A549 (cell line): Measurements from ENCODE around the gene TSPAN18. TPM values are rescaled to one million over a fixed set of nuclear protein-coding genes. Genes with fewer than 3 reads are reported as not detected.

Source experiments
- ATAC-seq, 2 experiments: fragments of 200-7000 bp in 1 of 2; fragments of >200 bp in 1 of 2; cut with Nextera tagmentation in 1 of 2; cut with Tn5 transposase in 1 of 2; 3 replicates each; pipeline versions ENCODE4 v1.8.0 to v1.9.1; 2018 to 2020; ENCODE audit warnings: mild to moderate bottlenecking in 1 of 2, moderate library complexity in 1 of 2
- CTCF ChIA-PET: fragments of 300-600 bp; sonication (Branson Sonifier 250); formaldehyde crosslinking; extraction: SDS; loops from one replicate; lab custom pipeline; 2021; ENCODE audit warnings: antibody characterized with exemption, inconsistent platforms; lab: Yijun Ruan, JAX
- POLR2A ChIA-PET: fragments of 350-600 bp; formaldehyde crosslinking; extraction: SDS; loops from one replicate; lab custom pipeline; 2021; ENCODE audit warnings: antibody characterized with exemption, inconsistent platforms; lab: Yijun Ruan, JAX
- DNase-seq, 2 experiments: peaks; one replicate each; pipeline versions ENCODE4 v3.0.0 to v3.0.0-alpha.2; 2011 to 2016; ENCODE audit warnings: low read depth in 1 of 2, low spot score in 1 of 2
- FAIRE-seq: peaks from 2 replicates; lab custom pipeline; 2011; peaks lifted over from hg19 to GRCh38; lab: Jason Lieb, UNC
- H3K27ac ChIP-seq, 2 experiments: fragments of >200 bp; sonication (Bioruptor Twin); formaldehyde crosslinking; 3 replicates each; pipeline ENCODE4 v1.5.1; 2016 to 2017
- H3K4me1 ChIP-seq: fragments of >200 bp; sonication (Bioruptor Twin); formaldehyde crosslinking; 3 replicates; pipeline ENCODE4 v1.6.1; 2016
- H3K4me2 ChIP-seq: fragments of >200 bp; sonication (Bioruptor Twin); formaldehyde crosslinking; 3 replicates; pipeline ENCODE4 v1.6.1; 2016
- H3K4me3 ChIP-seq: fragments of >200 bp; sonication (Bioruptor Twin); formaldehyde crosslinking; 3 replicates; pipeline ENCODE4 v1.5.1; 2016
- H3K9me3 ChIP-seq: fragments of >200 bp; sonication (Bioruptor Twin); formaldehyde crosslinking; 3 replicates; pipeline ENCODE4 v1.6.1; 2016
- BHLHE40 ChIP-seq: IDR thresholded peaks from 2 replicates; pipeline ENCODE4 v1.6.1; 2012; ENCODE audit warnings: low read depth, low read length, inconsistent platforms
- CBX8 ChIP-seq: fragments of 200-600 bp; sonication (generic); IDR thresholded peaks from 2 replicates; pipeline ENCODE4 v1.6.1; 2016
- CEBPB ChIP-seq, 2 experiments: fragments of >200 bp in 1 of 2; sonication (Bioruptor Twin) in 1 of 2; formaldehyde crosslinking in 1 of 2; IDR thresholded peaks; 2 replicates each; pipeline ENCODE4 v1.6.1; 2012 to 2016
- CHD2 ChIP-seq: fragments of 150-350 bp; IDR thresholded peaks from 2 replicates; pipeline ENCODE4 v1.6.1; 2014; ENCODE audit warnings: low read length; ENCODE audit not compliant: partially characterized antibody
- CHD4 ChIP-seq: fragments of 200-600 bp; sonication (generic); IDR thresholded peaks from 2 replicates; pipeline ENCODE4 v1.6.1; 2016; ENCODE audit warnings: antibody characterized with exemption, mild to moderate bottlenecking, borderline replicate concordance
- EHF ChIP-seq: fragments of 250-450 bp; sonication (Bioruptor Pico); IDR thresholded peaks from 2 replicates; pipeline ENCODE4 v1.5.0; 2020; ENCODE audit warnings: mild to moderate bottlenecking
- EHMT2 ChIP-seq: fragments of 200-600 bp; sonication (generic); IDR thresholded peaks from 2 replicates; pipeline ENCODE4 v1.6.1; 2016; ENCODE audit warnings: antibody characterized with exemption, low read depth, mild to moderate bottlenecking, moderate library complexity
- ESRRA ChIP-seq: fragments of 150-350 bp; IDR thresholded peaks from 2 replicates; pipeline ENCODE4 v1.6.1; 2014; ENCODE audit warnings: mild to moderate bottlenecking, low read length, borderline replicate concordance
- FOSB ChIP-seq: fragments of 250-450 bp; sonication (Bioruptor Pico); IDR thresholded peaks from 2 replicates; pipeline ENCODE4 v1.5.0; 2020; ENCODE audit warnings: mild to moderate bottlenecking, moderate library complexity
- FOXS1 ChIP-seq: fragments of 250-450 bp; sonication (Bioruptor Pico); IDR thresholded peaks from 2 replicates; pipeline ENCODE4 v1.5.0; 2020; ENCODE audit warnings: mild to moderate bottlenecking, moderate library complexity
- HDAC2 ChIP-seq: fragments of 200-600 bp; sonication (generic); IDR thresholded peaks from 2 replicates; pipeline ENCODE4 v1.6.1; 2016
- KDM1A ChIP-seq: fragments of 200-600 bp; sonication (generic); IDR thresholded peaks from 2 replicates; pipeline ENCODE4 v1.6.1; 2016; ENCODE audit warnings: low read depth, mild to moderate bottlenecking
- KDM5A ChIP-seq: fragments of 200-600 bp; sonication (generic); IDR thresholded peaks from 2 replicates; pipeline ENCODE4 v1.6.1; 2016; ENCODE audit warnings: antibody characterized with exemption, mild to moderate bottlenecking
- MAFK ChIP-seq: fragments of 450-650 bp; IDR thresholded peaks from 2 replicates; pipeline ENCODE4 v1.6.1; 2014; ENCODE audit not compliant: partially characterized antibody
- MAZ ChIP-seq: fragments of 150-350 bp; IDR thresholded peaks from 2 replicates; pipeline ENCODE4 v1.6.1; 2014; ENCODE audit warnings: antibody characterized with exemption, low read depth, low read length, borderline replicate concordance
- MYC ChIP-seq: IDR thresholded peaks from 2 replicates; pipeline ENCODE4 v1.6.1; 2012; ENCODE audit warnings: mild to moderate bottlenecking, inconsistent platforms, low read length, improper control_type of control experiment, borderline replicate concordance
- NPAS2 ChIP-seq: fragments of 250-450 bp; sonication (Bioruptor Pico); IDR thresholded peaks from 2 replicates; pipeline ENCODE4 v1.8.0; 2022; ENCODE audit warnings: mild to moderate bottlenecking, moderate library complexity, borderline replicate concordance
- POLR2AphosphoS2 ChIP-seq: conservative IDR thresholded peaks from 2 replicates; pipeline ENCODE4 v1.6.1; 2012; ENCODE audit warnings: low read length, improper control_type of control experiment, inconsistent platforms
- RARB ChIP-seq: fragments of 250-450 bp; sonication (Bioruptor Pico); IDR thresholded peaks from 2 replicates; pipeline ENCODE4 v1.8.0; 2021; ENCODE audit warnings: mild to moderate bottlenecking, moderate library complexity
- RCOR1 ChIP-seq: fragments of 150-350 bp; IDR thresholded peaks from 2 replicates; pipeline ENCODE4 v1.6.1; 2014; ENCODE audit warnings: antibody characterized with exemption, low read length, low read depth
- RFX5 ChIP-seq: fragments of 450-650 bp; IDR thresholded peaks from 2 replicates; pipeline ENCODE4 v1.7.1; 2014; ENCODE audit warnings: antibody characterized with exemption, mild to moderate bottlenecking, moderate library complexity
- RNF2 ChIP-seq: fragments of 200-600 bp; sonication (generic); IDR thresholded peaks from 2 replicates; pipeline ENCODE4 v1.6.1; 2016; ENCODE audit warnings: low read depth, mild to moderate bottlenecking, antibody characterized with exemption, moderate library complexity, borderline replicate concordance
- SMC3 ChIP-seq: fragments of >200 bp; sonication (Bioruptor Twin); formaldehyde crosslinking; IDR thresholded peaks from 3 replicates; pipeline ENCODE4 v1.6.1; 2018; ENCODE audit warnings: inconsistent platforms
- TFCP2L1 ChIP-seq: fragments of 250-450 bp; sonication (Bioruptor Pico); IDR thresholded peaks from 2 replicates; pipeline ENCODE4 v1.5.0; 2021; ENCODE audit warnings: mild to moderate bottlenecking
- TP53 ChIP-seq: fragments of 250-450 bp; sonication (Bioruptor Pico); IDR thresholded peaks from 2 replicates; pipeline ENCODE4 v1.5.0; 2021; ENCODE audit warnings: mild to moderate bottlenecking, moderate library complexity
- ZC3H11A ChIP-seq: fragments of 450-650 bp; IDR thresholded peaks from 2 replicates; pipeline ENCODE4 v1.6.1; 2014; ENCODE audit warnings: antibody characterized with exemption, mild to moderate bottlenecking
- ZFP36 ChIP-seq: fragments of 450-650 bp; IDR thresholded peaks from 2 replicates; pipeline ENCODE4 v1.6.1; 2014; ENCODE audit warnings: borderline replicate concordance; ENCODE audit not compliant: partially characterized antibody
- ZNF302 ChIP-seq: fragments of 250-450 bp; sonication (Bioruptor Pico); IDR thresholded peaks from 2 replicates; pipeline ENCODE4 v1.9.0; 2021; ENCODE audit warnings: inconsistent platforms, mild to moderate bottlenecking, moderate library complexity
- WGBS: methylation state at CpG from one replicate; pipeline ENCODE4 v1.1.6; 2017; ENCODE audit errors: missing lambda C conversion rate; 5-methylcytosine and 5-hydroxymethylcytosine counted together
- polyA plus RNA-seq, 4 experiments: library from polyadenylated mRNA; depleted of rRNA in 3 of 4; stranded (reverse); fragments of >200 nt; fragmentation: RNase III in 1 of 4; extraction: RNeasy Plus Mini Kit Qiagen cat#74134 plus additional on column Dnase treatment in 1 of 4; gene quantifications; 2 replicates in 3 of 4; 3 replicates in 1 of 4; pipeline ENCODE4 v1.2.3, GENCODE V29; 2011 to 2017
- TF ChIP-seq, protein P1 (sequence below): fragments of 150-350 bp; IDR thresholded peaks from 2 replicates; pipeline ENCODE4 v1.6.1; 2014; ENCODE audit warnings: low read depth, mild to moderate bottlenecking, low read length
- TF ChIP-seq, protein P2 (sequence below): IDR thresholded peaks from 2 replicates; pipeline ENCODE4 v1.6.1; 2012
- TF ChIP-seq, protein P3 (sequence below): fragments of >200 bp; sonication (Bioruptor Twin); formaldehyde crosslinking; IDR thresholded peaks from 3 replicates; pipeline ENCODE4 v1.5.1; 2016
- TF ChIP-seq, protein P4 (sequence below): fragments of 250-450 bp; sonication (Bioruptor Pico); IDR thresholded peaks from 2 replicates; pipeline ENCODE4 v1.5.0; 2021; ENCODE audit warnings: mild to moderate bottlenecking, moderate library complexity, borderline replicate concordance
- TF ChIP-seq, protein P5 (sequence below): fragments of >200 bp; sonication (Bioruptor Twin); formaldehyde crosslinking; IDR thresholded peaks from 3 replicates; pipeline ENCODE4 v1.6.1; 2016

TSPAN18 gene
- polyA plus RNA-seq, 2 of the 4 experiments (the other 2 are of a cell fraction) = 0.81 to 4.5 TPM

DNA sequence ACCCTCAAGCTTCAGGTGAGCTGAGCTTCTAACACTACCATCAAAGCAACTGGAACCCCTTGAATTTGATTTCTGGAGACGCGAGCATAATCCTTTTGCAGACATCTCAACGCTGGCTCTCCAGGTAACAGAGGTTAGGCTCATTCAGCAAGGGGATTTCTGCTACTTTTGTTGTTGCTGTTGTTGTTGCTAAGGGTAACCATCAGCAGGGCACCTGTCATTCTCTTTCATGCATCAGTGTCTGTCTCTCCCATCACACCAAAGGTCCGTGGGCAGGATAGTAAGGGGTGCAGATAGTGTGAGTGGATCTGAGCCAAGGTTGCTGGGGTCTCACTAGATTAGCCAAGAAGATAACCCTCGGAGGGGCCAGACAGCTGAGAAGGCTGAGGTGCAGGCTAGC lies 133.6 kb downstream of the TSPAN18 start (continued):
- no peak for TF ChIP-seq ZNF302 (CRISPR knock-in tag)

DNA sequence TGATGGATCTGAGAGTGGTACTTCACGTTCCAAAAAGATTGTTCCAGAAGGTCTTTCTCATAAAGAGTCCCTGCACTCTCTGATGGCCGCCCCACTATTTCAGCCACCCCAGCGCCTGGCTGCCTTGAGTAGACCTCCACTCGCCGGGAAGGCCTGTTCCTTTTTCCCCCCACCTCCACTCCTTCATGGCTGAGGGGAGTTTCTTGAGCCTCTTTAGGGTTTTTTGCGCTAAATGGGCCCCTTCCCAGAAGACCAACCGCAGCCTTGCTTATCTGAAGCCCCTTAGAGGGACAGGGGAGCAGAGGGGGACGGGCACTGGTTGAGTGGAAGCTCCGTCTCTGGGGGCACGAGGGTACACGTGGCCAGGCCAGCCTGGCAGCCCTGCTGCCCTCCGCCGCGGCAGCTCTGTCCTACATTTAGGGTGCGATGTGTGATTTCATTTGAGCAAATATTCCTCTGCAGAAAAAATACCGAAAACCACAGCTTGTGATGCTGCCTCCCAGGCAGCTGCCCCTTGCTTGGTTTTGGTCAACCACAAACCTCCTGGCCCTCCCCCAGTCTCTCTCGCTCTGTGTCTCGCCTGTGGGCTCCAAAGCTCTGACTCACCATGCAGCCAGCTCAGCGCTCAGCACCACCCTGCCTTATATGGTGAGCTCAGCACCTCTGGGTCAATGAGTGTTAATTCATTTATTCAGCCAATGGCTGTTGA lies 135.2 kb downstream of the TSPAN18 start:
- Histone ChIP-seq H3K4me2 (peak overlapping the region; percentile 79), H3K4me1 (peaks cover 43% of the 10 kb centered on the region), H3K27ac (peak overlapping the region; percentile 88 to 99), H3K9me3 (no peaks in the 10 kb centered on the region), H3K4me3 (no peak overlapping the region)
- ChIA-PET CTCF (interaction anchor here (0.8 to 1.7 kb wide), 5 partner anchors 13 to 241 kb away, joined by 3 to 5 read pairs (median 3); no protein-coding TSS in a partner anchor), POLR2A (interaction anchor here (1.1 kb wide), 2 partner anchors 19 to 47 kb away, joined by 3 to 4 read pairs; no protein-coding TSS in a partner anchor)
- 40% methylated on average over 14 of the region's 19 CpGs for WGBS
- FAIRE-seq (peak; percentile 83), ATAC-seq (peak; percentile 97 to 99), DNase-seq (peak; percentile 94)
- TF ChIP-seq, protein P1, sequence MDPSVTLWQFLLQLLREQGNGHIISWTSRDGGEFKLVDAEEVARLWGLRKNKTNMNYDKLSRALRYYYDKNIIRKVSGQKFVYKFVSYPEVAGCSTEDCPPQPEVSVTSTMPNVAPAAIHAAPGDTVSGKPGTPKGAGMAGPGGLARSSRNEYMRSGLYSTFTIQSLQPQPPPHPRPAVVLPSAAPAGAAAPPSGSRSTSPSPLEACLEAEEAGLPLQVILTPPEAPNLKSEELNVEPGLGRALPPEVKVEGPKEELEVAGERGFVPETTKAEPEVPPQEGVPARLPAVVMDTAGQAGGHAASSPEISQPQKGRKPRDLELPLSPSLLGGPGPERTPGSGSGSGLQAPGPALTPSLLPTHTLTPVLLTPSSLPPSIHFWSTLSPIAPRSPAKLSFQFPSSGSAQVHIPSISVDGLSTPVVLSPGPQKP = no peak
- TF ChIP-seq CBX8 (no peak), KDM5A (no peak), FOXS1 (CRISPR knock-in tag) (no peak), TFCP2L1 (CRISPR knock-in tag) (no peak), RFX5 (no peak), HDAC2 (no peak), CEBPB (IDR thresholded peaks at IDR 0.05) (no peak), RNF2 (no peak), CHD2 (no peak), TP53 (CRISPR knock-in tag) (no peak), BHLHE40 (no peak), ESRRA (no peak), SMC3 (no peak), ZFP36 (peak; percentile 38), MAFK (peak; percentile 76), EHMT2 (no peak), ZNF302 (CRISPR knock-in tag) (peak; percentile 87; the same call in 1 of the 2 replicates), ZC3H11A (no peak), EHF (CRISPR knock-in tag) (0 out of 2 replicates have a peak, but pooled peaks have one; percentile 66), NPAS2 (CRISPR knock-in tag) (no peak), POLR2AphosphoS2 (no peak), CHD4 (no peak), FOSB (CRISPR knock-in tag) (no peak), RCOR1 (no peak), MYC (no peak), RARB (CRISPR knock-in tag) (no peak; the same call in 1 of the 2 replicates), KDM1A (no peak), MAZ (no peak)
- TF ChIP-seq, protein P2, sequence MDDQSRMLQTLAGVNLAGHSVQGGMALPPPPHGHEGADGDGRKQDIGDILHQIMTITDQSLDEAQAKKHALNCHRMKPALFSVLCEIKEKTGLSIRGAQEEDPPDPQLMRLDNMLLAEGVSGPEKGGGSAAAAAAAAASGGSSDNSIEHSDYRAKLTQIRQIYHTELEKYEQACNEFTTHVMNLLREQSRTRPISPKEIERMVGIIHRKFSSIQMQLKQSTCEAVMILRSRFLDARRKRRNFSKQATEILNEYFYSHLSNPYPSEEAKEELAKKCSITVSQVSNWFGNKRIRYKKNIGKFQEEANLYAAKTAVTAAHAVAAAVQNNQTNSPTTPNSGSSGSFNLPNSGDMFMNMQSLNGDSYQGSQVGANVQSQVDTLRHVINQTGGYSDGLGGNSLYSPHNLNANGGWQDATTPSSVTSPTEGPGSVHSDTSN = no peak
- TF ChIP-seq, protein P3, sequence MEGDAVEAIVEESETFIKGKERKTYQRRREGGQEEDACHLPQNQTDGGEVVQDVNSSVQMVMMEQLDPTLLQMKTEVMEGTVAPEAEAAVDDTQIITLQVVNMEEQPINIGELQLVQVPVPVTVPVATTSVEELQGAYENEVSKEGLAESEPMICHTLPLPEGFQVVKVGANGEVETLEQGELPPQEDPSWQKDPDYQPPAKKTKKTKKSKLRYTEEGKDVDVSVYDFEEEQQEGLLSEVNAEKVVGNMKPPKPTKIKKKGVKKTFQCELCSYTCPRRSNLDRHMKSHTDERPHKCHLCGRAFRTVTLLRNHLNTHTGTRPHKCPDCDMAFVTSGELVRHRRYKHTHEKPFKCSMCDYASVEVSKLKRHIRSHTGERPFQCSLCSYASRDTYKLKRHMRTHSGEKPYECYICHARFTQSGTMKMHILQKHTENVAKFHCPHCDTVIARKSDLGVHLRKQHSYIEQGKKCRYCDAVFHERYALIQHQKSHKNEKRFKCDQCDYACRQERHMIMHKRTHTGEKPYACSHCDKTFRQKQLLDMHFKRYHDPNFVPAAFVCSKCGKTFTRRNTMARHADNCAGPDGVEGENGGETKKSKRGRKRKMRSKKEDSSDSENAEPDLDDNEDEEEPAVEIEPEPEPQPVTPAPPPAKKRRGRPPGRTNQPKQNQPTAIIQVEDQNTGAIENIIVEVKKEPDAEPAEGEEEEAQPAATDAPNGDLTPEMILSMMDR = no peak
- TF ChIP-seq, protein P4, sequence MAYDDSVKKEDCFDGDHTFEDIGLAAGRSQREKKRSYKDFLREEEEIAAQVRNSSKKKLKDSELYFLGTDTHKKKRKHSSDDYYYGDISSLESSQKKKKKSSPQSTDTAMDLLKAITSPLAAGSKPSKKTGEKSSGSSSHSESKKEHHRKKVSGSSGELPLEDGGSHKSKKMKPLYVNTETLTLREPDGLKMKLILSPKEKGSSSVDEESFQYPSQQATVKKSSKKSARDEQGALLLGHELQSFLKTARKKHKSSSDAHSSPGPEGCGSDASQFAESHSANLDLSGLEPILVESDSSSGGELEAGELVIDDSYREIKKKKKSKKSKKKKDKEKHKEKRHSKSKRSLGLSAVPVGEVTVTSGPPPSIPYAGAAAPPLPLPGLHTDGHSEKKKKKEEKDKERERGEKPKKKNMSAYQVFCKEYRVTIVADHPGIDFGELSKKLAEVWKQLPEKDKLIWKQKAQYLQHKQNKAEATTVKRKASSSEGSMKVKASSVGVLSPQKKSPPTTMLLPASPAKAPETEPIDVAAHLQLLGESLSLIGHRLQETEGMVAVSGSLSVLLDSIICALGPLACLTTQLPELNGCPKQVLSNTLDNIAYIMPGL (CRISPR knock-in tag) = no peak
- TF ChIP-seq, protein P5, sequence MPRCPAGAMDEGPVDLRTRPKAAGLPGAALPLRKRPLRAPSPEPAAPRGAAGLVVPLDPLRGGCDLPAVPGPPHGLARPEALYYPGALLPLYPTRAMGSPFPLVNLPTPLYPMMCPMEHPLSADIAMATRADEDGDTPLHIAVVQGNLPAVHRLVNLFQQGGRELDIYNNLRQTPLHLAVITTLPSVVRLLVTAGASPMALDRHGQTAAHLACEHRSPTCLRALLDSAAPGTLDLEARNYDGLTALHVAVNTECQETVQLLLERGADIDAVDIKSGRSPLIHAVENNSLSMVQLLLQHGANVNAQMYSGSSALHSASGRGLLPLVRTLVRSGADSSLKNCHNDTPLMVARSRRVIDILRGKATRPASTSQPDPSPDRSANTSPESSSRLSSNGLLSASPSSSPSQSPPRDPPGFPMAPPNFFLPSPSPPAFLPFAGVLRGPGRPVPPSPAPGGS = 0 out of 3 replicates have a peak, but pooled peaks have one; percentile 30
